Natural killer cell (primary cell): ENCODE results near the gene OR4X2. TPM values are rescaled to one million over a fixed set of nuclear protein-coding genes. Genes with fewer than 3 reads are reported as not detected.

ENCODE experiments used
- ATAC-seq, 3 donors: fragments of 150-1000 bp in 2 of 3; fragments of 200-7000 bp in 1 of 3; cut with Tn5 transposase; 1 replicate in 1 of 3; 2 replicates in 2 of 3; pipeline ENCODE4 v1.10.0; 2021; ENCODE audit warnings: mild to moderate bottlenecking in 2 of 3, moderate library complexity in 2 of 3
- DNase-seq, 2 donors: peaks; one replicate each; pipeline versions ENCODE4 v3.0.0 to v3.0.0-alpha.2; 2013 to 2021; ENCODE audit warnings: mixed read lengths in 1 of 2
- H3K27ac ChIP-seq: one replicate; pipeline ENCODE4 v1.5.1; 2013; ENCODE audit warnings: mild to moderate bottlenecking, low read length
- H3K27me3 ChIP-seq: one replicate; pipeline ENCODE4 v1.6.1; 2013; ENCODE audit warnings: low read length; ENCODE audit not compliant: control insufficient read depth, insufficient read depth
- H3K36me3 ChIP-seq: one replicate; pipeline ENCODE4 v1.6.1; 2013; ENCODE audit warnings: low read length; ENCODE audit not compliant: control insufficient read depth, insufficient read depth
- H3K4me1 ChIP-seq: one replicate; pipeline ENCODE4 v1.6.1; 2013; ENCODE audit warnings: low read length; ENCODE audit not compliant: control insufficient read depth, insufficient read depth
- H3K4me3 ChIP-seq: one replicate; pipeline ENCODE4 v1.5.1; 2013; ENCODE audit warnings: low read length
- H3K9me3 ChIP-seq: one replicate; pipeline ENCODE4 v1.6.1; 2013; ENCODE audit warnings: low read length; ENCODE audit not compliant: control insufficient read depth, insufficient read depth
- H3K27ac Mint-ChIP-seq, 2 donors: one replicate each; pipeline ENCODE4 v1.8.0; 2022; ENCODE audit warnings: mild to moderate bottlenecking in 2 of 2, mixed read lengths in 2 of 2, moderate library complexity in 1 of 2
- H3K27me3 Mint-ChIP-seq, 2 donors: one replicate each; pipeline ENCODE4 v1.8.0; 2022; ENCODE audit warnings: low read depth in 2 of 2, mixed read lengths in 2 of 2
- H3K36me3 Mint-ChIP-seq: one replicate; pipeline ENCODE4 v1.8.0; 2022; ENCODE audit warnings: mixed read lengths
- H3K4me1 Mint-ChIP-seq, 2 donors: one replicate each; pipeline ENCODE4 v1.8.0; 2022; ENCODE audit warnings: mixed read lengths in 2 of 2
- H3K4me3 Mint-ChIP-seq: one replicate; pipeline ENCODE4 v1.8.0; 2022; ENCODE audit warnings: mild to moderate bottlenecking, moderate library complexity, mixed read lengths
- H3K9me3 Mint-ChIP-seq, 2 donors: one replicate each; pipeline ENCODE4 v1.8.0; 2022; ENCODE audit warnings: mixed read lengths in 2 of 2
- CTCF ChIP-seq: fragments of 200-600 bp; IDR thresholded peaks from one replicate; pipeline ENCODE4 v1.8.0; 2022; ENCODE audit warnings: antibody characterized with exemption
- WGBS: methylation state at CpG from one replicate; pipeline ENCODE4 v1.1.7; 2013; ENCODE audit warnings: missing lambda C conversion rate; ENCODE audit not compliant: insufficient coverage; 5-methylcytosine and 5-hydroxymethylcytosine counted together
- intact Hi-C: fragments of 100-400 bp; cut with micrococcal nuclease; formaldehyde crosslinking; loops from one replicate; pipeline ENCODE4 v1.14.2; 2022
- total RNA-seq, 4 donors: library from RNA; stranded (reverse); fragments of 120-200 nt in 1 of 4; gene quantifications; one replicate each; pipeline versions ENCODE4 v1.2.3 to v1.2.4, GENCODE V29; 2013 to 2022

The OR4X2 gene
- total RNA-seq, 3 donors from 2014 or later (not counting 1 experiment from before 2014, with no cell fraction given), result not detected

- no peak overlapping the region for H3K27ac Mint-ChIP-seq
- WGBS, result 66% methylated on average over 3 of the region's 3 CpGs
- DNase-seq (no peak), ATAC-seq (no peak)
- Histone ChIP-seq H3K27ac (no peak overlapping the region), H3K4me3 (no peak overlapping the region), H3K9me3 (no peaks in the 10 kb centered on the region), H3K4me1 (no peaks in the 10 kb centered on the region), H3K27me3 (peaks cover 2% of the 10 kb centered on the region), H3K36me3 (no peaks in the 10 kb centered on the region)
- TF ChIP-seq CTCF, result no peak
- intact Hi-C loops, result no loop called here
- no peaks in the 10 kb centered on the region for H3K9me3 Mint-ChIP-seq
- H3K36me3 Mint-ChIP-seq, result no peaks in the 10 kb centered on the region
- no peak overlapping the region for H3K4me3 Mint-ChIP-seq
- H3K4me1 Mint-ChIP-seq, result no peaks in the 10 kb centered on the region
- H3K27me3 Mint-ChIP-seq, result peaks cover 7 to 19% of the 10 kb centered on the region in 2 donors
These were observed 2.4 kb upstream of the OR4X2 start for GRCh38 chr11:48242501-48242900.

GRCh38 chr11:48248902-48249301 is 4.0 kb downstream of the OR4X2 start:
- Histone ChIP-seq H3K4me3 (no peak overlapping the region), H3K27me3 (peaks cover 6% of the 10 kb centered on the region), H3K4me1 (no peaks in the 10 kb centered on the region), H3K36me3 (no peaks in the 10 kb centered on the region), H3K27ac (no peak overlapping the region), H3K9me3 (no peaks in the 10 kb centered on the region)
- Mint-ChIP-seq H3K4me3 (no peak overlapping the region), H3K27me3 (peaks cover 10 to 35% of the 10 kb centered on the region in 2 donors), H3K27ac (no peak overlapping the region), H3K9me3 (peaks cover 4 to 5% of the 10 kb centered on the region in 2 donors), H3K4me1 (no peaks in the 10 kb centered on the region), H3K36me3 (peaks cover 10% of the 10 kb centered on the region)
- TF ChIP-seq CTCF, result no peak
- ATAC-seq (no peak), DNase-seq (no peak)
- no CpG with 5 or more reads among the region's 1 CpG for WGBS
- intact Hi-C loops, result no loop called here

- no peaks in the 10 kb centered on the region for H3K9me3 Mint-ChIP-seq
- no peak for ATAC-seq
- H3K4me1 ChIP-seq, result no peaks in the 10 kb centered on the region
- DNase-seq, result no peak
- intact Hi-C loops, result no loop called here
- H3K27me3 ChIP-seq, result peaks cover 4% of the 10 kb centered on the region
- 78% methylated on average over 1 of the region's 2 CpGs for WGBS
- no peak overlapping the region for H3K27ac ChIP-seq
- H3K36me3 Mint-ChIP-seq, result no peaks in the 10 kb centered on the region
- peaks cover 8 to 18% of the 10 kb centered on the region in 2 donors for H3K27me3 Mint-ChIP-seq
- TF ChIP-seq CTCF, result no peak
- no peak overlapping the region for H3K4me3 Mint-ChIP-seq
- no peaks in the 10 kb centered on the region for H3K9me3 ChIP-seq
- H3K4me3 ChIP-seq, result no peak overlapping the region
- no peak overlapping the region for H3K27ac Mint-ChIP-seq
- H3K36me3 ChIP-seq, result no peaks in the 10 kb centered on the region
- H3K4me1 Mint-ChIP-seq, result no peaks in the 10 kb centered on the region
These were observed 16.7 kb downstream of the OR4X2 start for GRCh38 chr11:48261600-48261999.

GRCh38 chr11:48263423-48263911 is 18.6 kb downstream of the OR4X2 start, which contains the start of gene OR4X1:
Gene OR4X1, plus strand, starts transcription at chr11:48263861. Its CDS starts 0 bp downstream, at chr11:48263861.
- no peak for DNase-seq
- Mint-ChIP-seq H3K27ac (no peak within 1 kb of the TSS), H3K9me3 (no peaks in the 10 kb centered on the region), H3K36me3 (no peaks in the 10 kb centered on the region), H3K27me3 (peaks cover 5 to 7% of the 10 kb centered on the region in 2 donors), H3K4me3 (no peak within 1 kb of the TSS), H3K4me1 (no peaks in the 10 kb centered on the region)
- TF ChIP-seq CTCF, result no peak
- Histone ChIP-seq H3K27ac (no peak within 1 kb of the TSS), H3K4me3 (no peak within 1 kb of the TSS), H3K36me3 (no peaks in the 10 kb centered on the region), H3K27me3 (no peaks in the 10 kb centered on the region), H3K9me3 (no peaks in the 10 kb centered on the region), H3K4me1 (no peaks in the 10 kb centered on the region)
- intact Hi-C loops, result no loop called here
- 41% methylated on average over 3 of the region's 3 CpGs for WGBS
- no peak for ATAC-seq
